Panc1 (cell line): ENCODE results near the gene PSMB11. TPM values are rescaled to one million over a fixed set of nuclear protein-coding genes. Genes with fewer than 3 reads are reported as not detected.

Experiments used
- ATAC-seq: fragments of 200-7000 bp; cut with Tn5 transposase; 2 replicates; pipeline ENCODE4 v1.9.1; 2020; ENCODE audit warnings: mild to moderate bottlenecking, moderate library complexity
- BruUV-seq: library from RNA; stranded (reverse); fragments of 400-500 nt; replicated peaks from 2 replicates; lab custom pipeline; 2021; lab: Mats Ljungman, UMichigan
- CTCF ChIA-PET: fragments of 300-600 bp; sonication (Branson Sonifier 250); formaldehyde crosslinking; loops from one replicate; lab custom pipeline; 2022; ENCODE audit warnings: antibody characterized with exemption; lab: Charles Lee
- POLR2A ChIA-PET: fragments of 300-600 bp; sonication (Branson Sonifier 250); formaldehyde crosslinking; loops from one replicate; lab custom pipeline; 2022; ENCODE audit warnings: antibody characterized with exemption; lab: Charles Lee
- DNase-seq: peaks from one replicate; pipeline ENCODE4 v3.0.0-alpha.2; 2010; ENCODE audit warnings: low read depth, low spot score
- H3K27ac ChIP-seq: 2 replicates; pipeline ENCODE4 v1.5.1; 2011; ENCODE audit warnings: mild to moderate bottlenecking, low read length, inconsistent platforms
- H3K27me3 ChIP-seq: fragments of 200-500 bp; sonication (Bioruptor generic); 2 replicates; pipeline ENCODE4 v1.6.0; 2014; ENCODE audit warnings: low read length, inconsistent platforms; ENCODE audit not compliant: control insufficient read depth, insufficient read depth
- H3K36me3 ChIP-seq: fragments of 200-500 bp; sonication (Bioruptor generic); 2 replicates; pipeline ENCODE4 v1.5.1; 2014; ENCODE audit warnings: inconsistent platforms, mild to moderate bottlenecking, low read length, moderate library complexity; ENCODE audit not compliant: control insufficient read depth, insufficient read depth
- H3K4me1 ChIP-seq: 2 replicates; pipeline ENCODE4 v1.5.1; 2011; ENCODE audit warnings: inconsistent platforms, mild to moderate bottlenecking, low read length, moderate library complexity; ENCODE audit not compliant: control insufficient read depth, insufficient read depth
- H3K4me3 ChIP-seq, 2 experiments: 2 replicates each; pipeline ENCODE4 v1.5.1; 2011 to 2012; ENCODE audit warnings: low read depth in 2 of 2, low read length in 2 of 2, mild to moderate bottlenecking in 2 of 2, inconsistent platforms in 1 of 2, moderate library complexity in 1 of 2
- H3K9me3 ChIP-seq: fragments of 200-500 bp; sonication (Bioruptor generic); 2 replicates; pipeline ENCODE4 v1.5.1; 2014; ENCODE audit warnings: low read depth, mild to moderate bottlenecking, inconsistent platforms, low read length, moderate library complexity; ENCODE audit not compliant: control insufficient read depth, insufficient read depth
- POLR2AphosphoS5 ChIP-seq: IDR thresholded peaks from 2 replicates; pipeline ENCODE4 v1.6.1; 2012; ENCODE audit warnings: mild to moderate bottlenecking, low read depth, low read length, moderate library complexity
- SIN3A ChIP-seq: IDR thresholded peaks from 2 replicates; pipeline ENCODE4 v1.6.1; 2012; ENCODE audit warnings: low read depth, mild to moderate bottlenecking, low read length, moderate library complexity, borderline replicate concordance; ENCODE audit not compliant: insufficient read depth
- TCF7L2 ChIP-seq: IDR thresholded peaks from 2 replicates; pipeline ENCODE4 v1.6.1; 2011; ENCODE audit warnings: mild to moderate bottlenecking, low read depth, low read length, inconsistent platforms
- in situ Hi-C: cut with HindIII; loops from 2 replicates; pipeline ENCODE4 v1.10.0; 2016; ENCODE audit warnings: low sequenced_read_pairs, low pct_unique_long_range_greater_than_20kb
- intact Hi-C: fragments of 100-400 bp; cut with micrococcal nuclease; formaldehyde crosslinking; loops from one replicate; pipeline ENCODE4 v1.10.0; 2022; ENCODE audit not compliant: unreplicated experiment
- total RNA-seq: library from RNA; stranded (reverse); gene quantifications from one replicate; pipeline ENCODE4 v1.2.1, GENCODE V29; 2021; ENCODE audit not compliant: unreplicated experiment
- TF ChIP-seq, protein P1 (sequence below), 2 experiments: IDR thresholded peaks; 2 replicates each; pipeline ENCODE4 v1.6.1; 2011 to 2012; ENCODE audit warnings: low read depth in 2 of 2, control low read depth in 1 of 2, low read length in 1 of 2, mild to moderate bottlenecking in 1 of 2, moderate library complexity in 1 of 2; ENCODE audit not compliant: insufficient read depth in 1 of 2
- TF ChIP-seq, protein P2 (sequence below): fragments of 450-650 bp; IDR thresholded peaks from 2 replicates; pipeline ENCODE4 v1.5.1; 2017; ENCODE audit warnings: mild to moderate bottlenecking

PSMB11 gene
- total RNA-seq, 1 experiment from 2014 or later: not detected

DNA sequence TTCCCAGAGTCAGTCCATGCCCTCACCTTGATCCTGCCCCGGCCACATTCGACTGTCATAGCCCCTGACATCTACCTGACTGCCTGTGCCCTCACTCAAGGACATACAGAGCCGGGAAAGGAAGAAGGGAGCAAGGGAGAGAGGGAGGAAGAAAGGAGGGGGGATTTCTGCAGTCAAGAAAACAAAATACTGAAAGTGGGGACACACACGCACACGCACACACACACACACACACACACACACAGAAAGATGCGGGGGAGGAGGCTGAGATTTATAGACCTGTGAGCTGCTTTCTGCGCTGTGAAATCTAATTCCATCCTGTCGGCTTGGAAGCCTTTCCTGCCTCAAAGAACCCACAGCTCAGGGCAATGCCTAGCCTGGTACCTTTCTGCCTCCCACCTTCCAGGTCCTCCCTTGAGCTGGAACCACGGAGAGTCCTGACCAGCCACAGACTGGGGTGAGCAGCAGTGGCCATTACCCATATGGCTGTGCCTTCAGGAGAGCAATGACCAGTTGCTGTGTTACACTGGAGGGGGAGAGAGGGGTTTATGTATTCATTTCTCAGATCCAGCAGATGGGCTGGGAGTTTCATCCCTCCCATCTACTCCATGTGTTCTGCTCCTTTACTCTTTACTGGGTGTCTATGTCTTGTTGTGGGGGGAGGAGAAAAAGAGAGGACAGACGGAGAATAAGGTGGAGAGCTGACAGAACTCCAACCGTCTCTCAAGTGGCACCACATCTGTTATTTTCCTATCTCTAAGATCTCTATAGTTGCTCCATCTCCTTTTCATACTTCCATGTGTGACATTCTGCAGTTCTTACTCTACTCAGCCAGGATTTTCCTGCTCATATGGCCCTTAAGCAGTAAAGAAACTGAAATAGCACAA lies 45.0 kb upstream of the PSMB11 start:
- H3K27ac ChIP-seq: no peak overlapping the region
- ATAC-seq (no peak), DNase-seq (no peak)
- H3K4me1 ChIP-seq: peaks cover 5% of the 10 kb centered on the region; the same call in 1 of the 2 replicates
- no peak for TF ChIP-seq TCF7L2
- TF ChIP-seq SIN3A: no peak
- TF ChIP-seq, protein P1, sequence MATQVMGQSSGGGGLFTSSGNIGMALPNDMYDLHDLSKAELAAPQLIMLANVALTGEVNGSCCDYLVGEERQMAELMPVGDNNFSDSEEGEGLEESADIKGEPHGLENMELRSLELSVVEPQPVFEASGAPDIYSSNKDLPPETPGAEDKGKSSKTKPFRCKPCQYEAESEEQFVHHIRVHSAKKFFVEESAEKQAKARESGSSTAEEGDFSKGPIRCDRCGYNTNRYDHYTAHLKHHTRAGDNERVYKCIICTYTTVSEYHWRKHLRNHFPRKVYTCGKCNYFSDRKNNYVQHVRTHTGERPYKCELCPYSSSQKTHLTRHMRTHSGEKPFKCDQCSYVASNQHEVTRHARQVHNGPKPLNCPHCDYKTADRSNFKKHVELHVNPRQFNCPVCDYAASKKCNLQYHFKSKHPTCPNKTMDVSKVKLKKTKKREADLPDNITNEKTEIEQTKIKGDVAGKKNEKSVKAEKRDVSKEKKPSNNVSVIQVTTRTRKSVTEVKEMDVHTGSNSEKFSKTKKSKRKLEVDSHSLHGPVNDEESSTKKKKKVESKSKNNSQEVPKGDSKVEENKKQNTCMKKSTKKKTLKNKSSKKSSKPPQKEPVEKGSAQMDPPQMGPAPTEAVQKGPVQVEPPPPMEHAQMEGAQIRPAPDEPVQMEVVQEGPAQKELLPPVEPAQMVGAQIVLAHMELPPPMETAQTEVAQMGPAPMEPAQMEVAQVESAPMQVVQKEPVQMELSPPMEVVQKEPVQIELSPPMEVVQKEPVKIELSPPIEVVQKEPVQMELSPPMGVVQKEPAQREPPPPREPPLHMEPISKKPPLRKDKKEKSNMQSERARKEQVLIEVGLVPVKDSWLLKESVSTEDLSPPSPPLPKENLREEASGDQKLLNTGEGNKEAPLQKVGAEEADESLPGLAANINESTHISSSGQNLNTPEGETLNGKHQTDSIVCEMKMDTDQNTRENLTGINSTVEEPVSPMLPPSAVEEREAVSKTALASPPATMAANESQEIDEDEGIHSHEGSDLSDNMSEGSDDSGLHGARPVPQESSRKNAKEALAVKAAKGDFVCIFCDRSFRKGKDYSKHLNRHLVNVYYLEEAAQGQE (IDR thresholded peaks at IDR 0.05; ENCODE audit: insufficient read depth in 1 of 2, low read depth in 2 of 2, low read length in 1 of 2): no peak
- TF ChIP-seq, protein P2, sequence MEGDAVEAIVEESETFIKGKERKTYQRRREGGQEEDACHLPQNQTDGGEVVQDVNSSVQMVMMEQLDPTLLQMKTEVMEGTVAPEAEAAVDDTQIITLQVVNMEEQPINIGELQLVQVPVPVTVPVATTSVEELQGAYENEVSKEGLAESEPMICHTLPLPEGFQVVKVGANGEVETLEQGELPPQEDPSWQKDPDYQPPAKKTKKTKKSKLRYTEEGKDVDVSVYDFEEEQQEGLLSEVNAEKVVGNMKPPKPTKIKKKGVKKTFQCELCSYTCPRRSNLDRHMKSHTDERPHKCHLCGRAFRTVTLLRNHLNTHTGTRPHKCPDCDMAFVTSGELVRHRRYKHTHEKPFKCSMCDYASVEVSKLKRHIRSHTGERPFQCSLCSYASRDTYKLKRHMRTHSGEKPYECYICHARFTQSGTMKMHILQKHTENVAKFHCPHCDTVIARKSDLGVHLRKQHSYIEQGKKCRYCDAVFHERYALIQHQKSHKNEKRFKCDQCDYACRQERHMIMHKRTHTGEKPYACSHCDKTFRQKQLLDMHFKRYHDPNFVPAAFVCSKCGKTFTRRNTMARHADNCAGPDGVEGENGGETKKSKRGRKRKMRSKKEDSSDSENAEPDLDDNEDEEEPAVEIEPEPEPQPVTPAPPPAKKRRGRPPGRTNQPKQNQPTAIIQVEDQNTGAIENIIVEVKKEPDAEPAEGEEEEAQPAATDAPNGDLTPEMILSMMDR: no peak
- no peak for TF ChIP-seq POLR2AphosphoS5
- no peaks in the 10 kb centered on the region for H3K9me3 ChIP-seq
- CTCF ChIA-PET: interaction anchor here (0.7 kb wide), 1 partner anchor 10 kb away, joined by 4 read pairs; no protein-coding TSS in a partner anchor
- intact Hi-C loops (no loop called here), in situ Hi-C loops (no loop called here)
- BruUV-seq: no TSS peak
- no peaks in the 10 kb centered on the region for H3K36me3 ChIP-seq
- H3K27me3 ChIP-seq: no peaks in the 10 kb centered on the region
- POLR2A ChIA-PET: no interaction called here
- no peak overlapping the region for H3K4me3 ChIP-seq

DNA sequence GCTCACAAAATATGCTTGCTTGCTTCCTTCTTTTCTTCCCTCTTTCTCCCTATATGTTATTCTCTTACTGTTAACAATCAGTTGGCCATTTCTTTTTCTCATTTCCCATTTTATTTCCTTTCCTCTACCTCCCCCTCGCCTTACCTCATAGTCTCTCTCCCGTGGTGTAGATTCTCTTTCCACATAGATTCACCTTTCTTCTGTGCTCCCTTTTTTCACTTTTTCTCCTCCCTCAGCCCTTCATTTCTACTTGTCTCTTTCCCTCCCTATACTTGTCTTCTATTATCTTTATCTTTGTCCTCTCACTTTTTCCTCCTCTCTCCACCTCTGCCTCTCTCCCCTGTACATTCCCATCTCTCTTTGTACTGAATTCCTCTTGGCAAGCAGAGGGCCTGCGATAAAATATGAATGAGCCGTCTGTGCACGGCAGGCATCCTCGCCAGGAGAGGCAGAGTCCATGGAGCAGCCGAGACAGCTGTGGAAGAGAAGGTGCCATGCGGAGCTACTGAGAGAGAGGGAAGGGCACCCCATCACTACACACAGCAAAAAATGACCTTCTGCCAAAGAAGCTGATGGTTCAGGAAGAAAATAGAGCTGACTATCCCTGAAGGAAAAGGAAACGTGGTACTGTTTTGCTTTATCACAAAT lies 44.2 kb upstream of the PSMB11 start:
- in situ Hi-C loops (no loop called here), intact Hi-C loops (no loop called here)
- no peaks in the 10 kb centered on the region for H3K27me3 ChIP-seq
- BruUV-seq: no TSS peak
- H3K27ac ChIP-seq: no peak overlapping the region
- no peaks in the 10 kb centered on the region for H3K36me3 ChIP-seq
- no peak overlapping the region for H3K4me3 ChIP-seq
- ChIA-PET POLR2A (no interaction called here), CTCF (interaction anchor here (0.6 kb wide), 1 partner anchor 50 kb away, joined by 3 read pairs; no protein-coding TSS in a partner anchor)
- ATAC-seq (no peak), DNase-seq (no peak)
- no peaks in the 10 kb centered on the region for H3K9me3 ChIP-seq
- H3K4me1 ChIP-seq: peaks cover 5% of the 10 kb centered on the region; the same call in 1 of the 2 replicates
- TF ChIP-seq SIN3A (no peak), POLR2AphosphoS5 (no peak), TCF7L2 (no peak)
- TF ChIP-seq, protein P2: no peak
- TF ChIP-seq, protein P1 (IDR thresholded peaks at IDR 0.05; ENCODE audit: insufficient read depth in 1 of 2, low read depth in 2 of 2, low read length in 1 of 2): no peak
